HK-2 (cell line): ENCODE measurements around the gene PCDHB2.
A peak's percentile ranks its signal among the peaks of the same experiment; 100 is the strongest.
"Not testable (repeated sequence)": the region's sequence is repeated elsewhere in the genome, so short reads cannot be mapped to it uniquely, and the experiment has no call there.

Experiments used
- DNase-seq: peaks from one replicate; pipeline ENCODE4 v3.0.0-alpha.2; 2018; ENCODE audit not compliant: unreplicated experiment

The PCDHB2 gene

DNA sequence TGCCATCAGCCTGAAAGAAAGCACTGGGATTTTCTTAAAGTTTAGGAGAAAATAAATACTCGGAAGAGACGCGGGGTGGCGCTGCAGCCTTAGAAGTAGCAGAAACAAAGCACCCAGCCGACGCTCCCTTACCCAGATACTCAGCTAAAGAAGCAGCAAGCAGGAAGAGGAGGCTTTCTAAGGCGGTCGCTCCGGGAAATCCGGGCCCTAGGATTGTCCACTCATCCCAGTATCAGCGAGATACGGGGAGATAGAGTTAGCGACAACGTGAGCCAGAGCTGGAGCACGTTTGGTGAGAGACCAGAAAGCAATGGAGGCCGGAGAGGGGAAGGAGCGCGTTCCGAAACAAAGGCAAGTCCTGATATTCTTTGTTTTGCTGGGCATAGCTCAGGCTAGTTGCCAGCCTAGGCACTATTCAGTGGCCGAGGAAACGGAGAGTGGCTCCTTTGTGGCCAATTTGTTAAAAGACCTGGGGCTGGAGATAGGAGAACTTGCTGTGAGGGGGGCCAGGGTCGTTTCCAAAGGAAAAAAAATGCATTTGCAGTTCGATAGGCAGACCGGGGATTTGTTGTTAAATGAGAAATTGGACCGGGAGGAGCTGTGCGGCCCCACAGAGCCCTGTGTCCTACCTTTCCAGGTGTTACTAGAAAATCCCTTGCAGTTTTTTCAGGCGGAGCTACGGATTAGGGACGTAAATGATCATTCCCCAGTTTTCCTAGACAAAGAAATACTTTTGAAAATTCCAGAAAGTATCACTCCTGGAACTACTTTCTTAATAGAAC lies at the start of gene PCDHB2:
PCDHB2 (plus strand) TSS at position 135 of the 782 bp plus-strand sequence; CDS start at position 311, 176 bp downstream.
- DNase-seq, result peak; percentile 6

DNA sequence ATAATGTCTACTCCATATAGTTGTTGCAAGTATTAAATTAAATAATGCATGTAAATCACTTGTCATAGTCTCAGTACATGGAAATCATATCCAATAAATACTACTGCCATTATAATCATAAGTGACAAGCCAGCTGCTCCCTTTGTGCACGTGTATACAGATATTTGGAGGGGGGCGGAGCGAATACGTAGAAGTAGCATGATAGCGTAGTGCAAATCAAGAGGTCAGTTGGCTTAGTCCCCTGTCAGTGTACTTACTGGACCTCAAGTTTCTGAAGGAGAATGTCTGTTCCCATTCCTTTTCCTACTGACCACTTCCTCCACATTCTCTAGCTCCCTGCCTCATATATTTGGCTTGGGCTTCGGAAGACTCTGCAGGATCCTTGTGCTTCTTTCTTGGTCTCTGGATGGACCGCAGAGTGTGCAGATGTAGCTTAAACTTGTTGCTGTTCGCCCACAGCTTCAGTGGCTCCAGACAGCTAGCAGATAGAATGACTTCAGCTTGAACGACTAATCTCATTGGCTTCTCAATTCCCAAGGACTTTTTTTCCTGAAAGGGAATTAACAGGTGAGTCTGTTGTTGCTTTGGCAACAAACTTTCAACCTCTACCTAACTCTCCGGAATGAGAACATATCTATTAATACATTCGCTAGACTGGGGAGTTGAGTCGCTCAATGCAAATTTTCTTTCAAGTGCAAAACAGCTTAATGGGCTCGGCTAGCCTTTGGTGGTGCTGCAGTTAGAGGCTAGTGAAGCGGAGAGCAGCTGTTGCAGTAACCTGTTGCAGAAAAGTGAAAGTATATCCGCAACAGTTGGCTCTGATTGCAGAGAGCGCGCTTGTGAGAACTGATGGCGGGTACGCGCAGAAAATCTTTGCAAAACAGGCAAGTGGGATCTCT lies 43.5 kb upstream of the PCDHB2 start, which contains the start of gene PCDHB1:
PCDHB1 (plus strand) TSS at position 753 of the 899 bp plus-strand sequence; CDS start at position 850, 97 bp downstream.
- no peak for DNase-seq

DNA sequence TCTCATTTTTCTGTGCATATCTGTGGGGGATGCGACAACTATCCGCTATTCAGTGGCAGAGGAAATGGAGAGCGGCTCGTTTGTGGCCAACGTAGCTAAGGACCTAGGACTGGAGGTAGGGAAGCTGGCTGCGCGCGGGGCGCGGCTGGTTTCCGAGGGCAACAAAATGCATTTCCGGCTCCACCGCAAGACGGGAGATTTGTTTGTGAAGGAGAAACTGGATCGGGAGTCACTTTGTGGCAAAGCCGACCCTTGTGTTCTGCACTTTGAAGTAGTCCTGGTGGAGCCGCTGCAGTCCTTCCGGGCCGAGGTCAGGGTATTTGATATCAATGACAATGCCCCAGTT lies 42.9 kb upstream of the PCDHB2 start:
- no peak for DNase-seq

DNA sequence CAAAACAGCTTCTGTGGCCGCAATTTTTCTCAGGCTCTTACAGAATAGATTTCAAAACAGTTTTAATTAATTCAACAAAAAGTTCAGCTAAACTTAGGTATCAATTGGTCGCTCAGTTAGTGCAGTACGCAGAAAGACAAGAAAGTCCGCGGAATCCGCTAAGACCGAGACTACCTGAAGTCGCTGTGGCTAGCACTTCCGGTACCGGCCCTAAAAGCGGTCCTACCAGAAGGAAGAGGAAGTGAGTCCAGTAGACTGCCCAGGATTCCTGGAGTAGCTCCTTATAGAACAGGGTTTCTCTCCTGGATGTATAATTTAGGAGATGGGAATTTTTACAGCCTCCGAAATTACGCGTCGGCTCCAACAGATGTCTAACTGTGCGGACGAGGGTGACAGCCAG lies 16.6 kb upstream of the PCDHB2 start:
- DNase-seq, result no peak

DNA sequence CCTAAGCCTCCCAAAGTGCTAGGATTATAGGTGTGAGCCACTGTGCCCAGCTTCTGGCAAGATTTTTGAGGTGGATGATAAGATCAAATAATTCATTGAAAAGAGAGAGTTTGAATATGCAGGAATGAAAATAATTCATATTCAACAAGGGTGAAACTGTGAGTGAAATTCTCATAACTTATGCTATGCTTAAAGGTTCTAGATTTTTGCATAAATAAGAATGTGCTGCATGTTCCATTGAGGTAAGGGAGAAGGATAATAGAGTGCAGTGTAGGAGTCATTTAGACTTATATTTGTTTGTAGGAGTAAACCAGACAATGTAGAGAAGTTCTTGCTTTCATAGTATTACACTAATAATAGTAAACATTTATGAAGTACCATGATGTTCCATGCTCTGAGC lies 12.2 kb upstream of the PCDHB2 start:
- no peak for DNase-seq

DNA sequence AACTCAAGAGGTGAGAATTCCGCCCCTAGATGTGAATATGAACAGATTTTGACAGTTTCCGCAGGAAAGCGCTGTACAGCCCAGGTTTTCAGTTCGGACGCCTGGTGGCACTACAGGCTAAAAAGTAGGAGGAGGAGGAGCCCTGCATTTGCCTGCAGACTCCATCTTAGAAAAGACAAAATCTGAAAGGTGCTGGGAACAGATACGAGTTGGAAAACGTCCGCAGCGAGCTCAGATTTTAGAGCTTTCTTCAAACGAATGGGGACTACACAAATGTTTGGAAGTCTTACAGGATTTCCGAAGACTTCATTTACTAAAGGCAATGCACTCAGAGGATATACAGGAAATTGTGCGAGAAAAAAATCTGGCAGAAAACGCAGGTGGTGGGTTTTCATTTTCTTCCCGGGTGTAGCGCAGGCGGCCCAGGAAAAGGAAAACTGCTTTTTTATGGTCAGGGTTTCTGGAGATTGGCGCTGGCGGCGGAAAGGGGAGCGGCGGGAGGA lies 9.9 kb upstream of the PCDHB2 start:
- peak; percentile 13 for DNase-seq

DNA sequence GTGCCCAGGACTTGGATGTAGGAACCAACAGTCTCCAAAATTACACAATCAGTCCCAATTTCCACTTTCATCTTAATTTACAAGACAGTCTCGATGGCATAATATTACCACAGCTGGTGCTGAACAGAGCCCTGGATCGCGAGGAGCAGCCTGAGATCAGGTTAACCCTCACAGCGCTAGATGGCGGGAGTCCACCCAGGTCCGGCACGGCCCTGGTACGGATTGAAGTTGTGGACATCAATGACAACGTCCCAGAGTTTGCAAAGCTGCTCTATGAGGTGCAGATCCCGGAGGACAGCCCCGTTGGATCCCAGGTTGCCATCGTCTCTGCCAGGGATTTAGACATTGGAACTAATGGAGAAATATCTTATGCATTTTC lies 837 bp downstream of the PCDHB2 start:
- DNase-seq, result no peak

DNA sequence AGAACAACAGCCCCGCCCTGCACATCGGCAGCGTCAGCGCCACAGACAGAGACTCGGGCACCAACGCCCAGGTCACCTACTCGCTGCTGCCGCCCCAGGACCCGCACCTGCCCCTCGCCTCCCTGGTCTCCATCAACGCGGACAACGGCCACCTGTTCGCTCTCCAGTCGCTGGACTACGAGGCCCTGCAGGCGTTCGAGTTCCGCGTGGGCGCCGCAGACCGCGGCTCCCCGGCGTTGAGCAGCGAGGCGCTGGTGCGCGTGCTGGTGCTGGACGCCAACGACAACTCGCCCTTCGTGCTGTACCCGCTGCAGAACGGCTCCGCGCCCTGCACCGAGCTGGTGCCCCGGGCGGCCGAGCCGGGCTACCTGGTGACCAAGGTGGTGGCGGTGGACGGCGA lies 1.8 kb downstream of the PCDHB2 start:
- not testable (repeated sequence) for DNase-seq

DNA sequence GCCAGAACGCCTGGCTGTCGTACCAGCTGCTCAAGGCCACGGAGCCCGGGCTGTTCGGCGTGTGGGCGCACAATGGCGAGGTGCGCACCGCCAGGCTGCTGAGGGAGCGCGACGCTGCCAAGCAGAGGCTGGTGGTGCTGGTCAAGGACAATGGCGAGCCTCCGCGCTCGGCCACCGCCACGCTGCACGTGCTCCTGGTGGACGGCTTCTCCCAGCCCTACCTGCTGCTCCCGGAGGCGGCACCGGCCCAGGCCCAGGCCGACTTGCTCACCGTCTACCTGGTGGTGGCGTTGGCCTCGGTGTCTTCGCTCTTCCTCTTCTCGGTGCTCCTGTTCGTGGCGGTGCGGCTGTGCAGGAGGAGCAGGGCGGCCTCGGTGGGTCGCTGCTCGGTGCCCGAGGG lies 2.2 kb downstream of the PCDHB2 start:
- not testable (repeated sequence) for DNase-seq

DNA sequence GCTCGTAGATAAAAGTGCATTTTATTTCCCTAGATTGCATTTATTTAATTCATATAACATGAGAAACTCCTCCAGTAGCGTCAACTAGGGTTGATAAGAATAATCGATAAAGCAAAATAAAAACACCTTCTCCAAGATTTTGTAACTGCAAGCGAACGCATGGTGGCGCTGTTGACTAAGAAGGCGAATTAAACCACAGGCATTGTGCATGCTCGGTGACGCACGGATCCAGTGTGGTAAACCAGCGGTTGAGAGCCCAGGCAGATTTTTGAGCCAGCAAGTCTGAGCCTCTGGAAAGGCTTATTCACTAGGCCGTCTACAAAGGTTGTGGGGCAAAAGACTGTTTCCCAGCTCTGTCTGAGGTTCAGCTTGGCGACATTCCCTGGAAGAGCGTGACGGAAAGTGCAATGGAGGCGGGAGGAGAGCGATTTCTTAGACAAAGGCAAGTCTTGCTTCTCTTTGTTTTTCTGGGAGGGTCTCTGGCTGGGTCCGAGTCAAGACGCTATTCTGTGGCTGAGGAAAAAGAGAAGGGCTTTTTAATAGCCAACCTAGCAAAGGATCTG lies 5.9 kb downstream of the PCDHB2 start, which contains the start of gene PCDHB3:
PCDHB3 (plus strand) TSS at position 231 of the 563 bp plus-strand sequence; CDS start at position 408, 177 bp downstream.
- peak; percentile 65 for DNase-seq

DNA sequence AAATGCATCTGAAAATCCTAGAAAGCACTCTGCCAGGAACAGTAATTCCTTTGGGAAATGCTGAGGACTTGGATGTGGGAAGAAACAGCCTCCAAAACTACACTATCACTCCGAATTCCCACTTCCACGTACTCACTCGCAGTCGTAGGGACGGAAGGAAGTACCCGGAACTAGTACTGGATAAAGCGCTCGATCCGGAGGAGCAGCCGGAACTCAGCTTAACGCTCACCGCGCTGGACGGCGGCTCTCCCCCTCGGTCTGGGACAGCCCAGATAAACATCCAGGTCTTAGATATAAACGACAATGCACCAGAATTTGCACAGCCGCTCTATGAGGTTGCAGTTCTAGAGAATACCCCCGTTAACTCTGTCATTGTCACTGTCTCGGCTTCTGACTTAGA lies 6.6 kb downstream of the PCDHB2 start:
- no peak for DNase-seq

DNA sequence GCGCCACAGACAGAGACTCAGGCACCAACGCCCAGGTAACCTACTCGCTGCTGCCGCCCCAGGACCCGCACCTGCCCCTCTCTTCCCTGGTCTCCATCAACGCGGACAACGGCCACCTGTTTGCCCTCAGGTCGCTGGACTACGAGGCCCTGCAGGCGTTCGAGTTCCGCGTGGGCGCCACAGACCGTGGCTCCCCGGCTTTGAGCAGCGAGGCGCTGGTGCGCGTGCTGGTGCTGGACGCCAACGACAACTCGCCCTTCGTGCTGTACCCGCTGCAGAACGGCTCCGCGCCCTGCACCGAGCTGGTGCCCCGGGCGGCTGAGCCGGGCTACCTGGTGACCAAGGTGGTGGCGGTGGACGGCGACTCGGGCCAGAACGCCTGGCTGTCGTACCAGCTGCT lies 7.7 kb downstream of the PCDHB2 start:
- DNase-seq, result not testable (repeated sequence)

DNA sequence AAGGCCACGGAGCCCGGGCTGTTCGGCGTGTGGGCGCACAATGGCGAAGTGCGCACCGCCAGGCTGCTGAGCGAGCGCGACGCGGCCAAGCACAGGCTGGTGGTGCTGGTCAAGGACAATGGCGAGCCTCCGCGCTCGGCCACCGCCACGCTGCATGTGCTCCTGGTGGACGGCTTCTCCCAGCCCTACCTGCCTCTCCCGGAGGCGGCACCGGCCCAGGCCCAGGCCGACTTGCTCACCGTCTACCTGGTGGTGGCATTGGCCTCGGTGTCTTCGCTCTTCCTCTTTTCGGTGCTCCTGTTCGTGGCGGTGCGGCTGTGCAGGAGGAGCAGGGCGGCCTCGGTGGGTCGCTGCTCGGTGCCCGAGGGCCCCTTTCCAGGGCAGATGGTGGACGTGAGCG lies 8.1 kb downstream of the PCDHB2 start:
- not testable (repeated sequence) for DNase-seq

DNA sequence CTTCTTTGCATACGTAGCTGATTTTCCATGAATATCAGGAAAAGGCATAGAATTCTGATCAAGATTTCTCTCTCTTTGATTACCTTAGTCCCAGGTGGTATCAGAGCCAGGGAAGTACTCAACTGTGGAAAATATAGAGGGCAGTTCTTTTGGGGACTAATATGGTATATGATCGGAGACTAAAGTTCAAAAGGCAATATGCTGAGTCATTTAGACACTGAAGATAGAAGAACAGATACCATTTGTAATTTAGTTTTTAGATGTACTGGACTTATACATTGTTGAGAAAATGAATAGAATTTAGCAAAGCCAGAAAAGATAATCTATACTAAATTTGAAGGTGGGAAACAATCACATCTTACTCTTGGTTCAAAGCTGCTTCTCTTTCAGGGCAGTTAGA lies 10.9 kb downstream of the PCDHB2 start:
- no peak for DNase-seq

DNA sequence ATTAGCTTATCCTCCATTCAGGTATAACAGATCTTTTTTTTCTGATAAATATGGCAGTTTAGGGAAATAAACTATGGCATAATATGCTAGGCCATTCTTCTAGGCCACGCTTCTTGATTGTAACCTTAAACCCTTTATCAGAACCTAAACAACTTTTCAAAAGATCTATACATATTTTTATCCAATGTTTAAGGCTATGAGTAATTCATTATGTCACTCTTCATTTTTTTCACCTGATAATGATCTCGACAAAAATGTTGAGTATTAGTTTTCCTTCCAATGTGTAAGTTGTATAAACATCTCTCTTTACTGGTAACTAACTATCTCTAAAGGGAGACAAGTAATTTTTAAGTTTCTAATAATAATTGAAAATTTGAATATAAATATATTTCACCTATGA lies 24.8 kb downstream of the PCDHB2 start:
- DNase-seq, result no peak

DNA sequence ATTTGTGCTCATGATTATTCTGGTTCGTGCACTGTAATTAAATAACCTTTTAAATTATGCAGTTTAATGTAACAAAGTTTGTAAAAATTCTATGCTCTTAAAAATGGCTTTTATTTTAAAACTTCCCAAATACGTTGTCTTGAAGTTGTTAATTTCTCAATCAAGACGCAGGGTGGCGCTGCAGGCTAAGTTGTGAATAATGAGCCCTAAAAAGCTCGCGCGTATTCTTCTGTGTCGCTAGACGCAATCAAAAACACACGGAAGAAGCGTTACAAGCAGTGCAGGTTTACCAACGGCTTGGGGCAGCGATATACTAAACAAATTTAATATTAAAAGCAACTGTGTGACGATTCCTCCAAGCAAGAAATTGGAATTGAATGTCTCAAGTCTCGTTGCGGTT lies 27.1 kb downstream of the PCDHB2 start, which contains the start of gene PCDHB4:
PCDHB4 (plus strand) TSS at position 256 of the 400 bp plus-strand sequence. CDS start 181 bp downstream, outside the sequence.
- no peak for DNase-seq

DNA sequence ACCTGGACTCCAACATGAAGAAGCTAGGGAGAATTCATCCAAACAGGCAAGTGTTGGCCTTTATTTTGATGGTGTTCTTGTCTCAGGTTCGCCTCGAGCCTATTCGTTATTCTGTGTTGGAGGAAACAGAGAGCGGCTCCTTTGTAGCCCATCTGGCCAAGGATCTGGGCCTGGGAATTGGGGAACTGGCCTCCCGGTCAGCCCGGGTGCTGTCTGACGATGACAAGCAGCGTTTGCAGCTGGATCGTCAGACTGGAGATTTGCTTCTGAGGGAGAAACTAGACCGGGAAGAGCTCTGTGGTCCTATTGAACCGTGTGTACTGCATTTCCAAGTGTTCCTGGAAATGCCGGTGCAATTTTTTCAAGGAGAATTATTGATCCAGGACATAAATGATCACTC lies 27.6 kb downstream of the PCDHB2 start:
- DNase-seq, result no peak

DNA sequence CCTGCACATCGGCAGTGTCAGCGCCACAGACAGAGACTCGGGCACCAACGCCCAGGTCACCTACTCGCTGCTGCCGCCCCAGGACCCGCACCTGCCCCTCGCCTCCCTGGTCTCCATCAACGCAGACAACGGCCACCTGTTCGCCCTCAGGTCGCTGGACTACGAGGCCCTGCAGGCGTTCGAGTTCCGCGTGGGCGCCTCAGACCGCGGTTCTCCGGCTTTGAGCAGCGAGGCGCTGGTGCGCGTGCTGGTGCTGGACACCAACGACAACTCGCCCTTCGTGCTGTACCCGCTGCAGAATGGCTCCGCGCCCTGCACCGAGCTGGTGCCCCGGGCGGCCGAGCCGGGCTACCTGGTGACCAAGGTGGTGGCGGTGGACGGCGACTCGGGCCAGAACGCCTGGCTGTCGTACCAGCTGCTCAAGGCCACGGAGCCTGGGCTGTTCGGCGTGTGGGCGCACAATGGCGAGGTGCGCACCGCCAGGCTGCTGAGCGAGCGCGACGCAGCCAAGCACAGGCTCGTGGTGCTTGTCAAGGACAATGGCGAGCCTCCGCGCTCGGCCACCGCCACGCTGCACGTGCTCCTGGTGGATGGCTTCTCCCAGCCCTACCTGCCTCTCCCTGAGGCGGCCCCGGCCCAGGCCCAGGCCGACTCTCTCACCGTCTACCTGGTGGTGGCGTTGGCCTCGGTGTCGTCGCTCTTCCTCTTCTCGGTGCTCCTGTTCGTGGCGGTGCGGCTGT lies 29.2 kb downstream of the PCDHB2 start:
- not testable (repeated sequence) for DNase-seq

DNA sequence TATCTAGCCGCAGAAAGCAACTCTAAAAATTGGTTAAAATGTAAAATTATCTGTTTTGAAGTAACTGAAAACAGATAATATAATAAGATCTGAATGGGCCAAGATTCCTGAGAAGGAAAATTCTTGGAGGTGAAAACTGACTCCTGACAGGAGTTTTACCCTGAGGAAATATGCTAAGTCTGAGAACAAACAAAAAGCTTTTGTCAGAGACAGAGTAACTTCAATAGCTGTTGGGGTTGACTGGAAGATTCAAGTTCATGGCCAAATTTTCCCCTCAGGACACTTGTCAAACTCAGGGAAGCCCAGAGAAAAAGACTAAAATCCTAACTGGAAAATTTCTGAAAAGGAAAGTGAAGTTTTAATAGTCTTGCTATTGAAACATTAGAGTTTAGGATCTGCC lies 32.9 kb downstream of the PCDHB2 start:
- DNase-seq, result no peak

DNA sequence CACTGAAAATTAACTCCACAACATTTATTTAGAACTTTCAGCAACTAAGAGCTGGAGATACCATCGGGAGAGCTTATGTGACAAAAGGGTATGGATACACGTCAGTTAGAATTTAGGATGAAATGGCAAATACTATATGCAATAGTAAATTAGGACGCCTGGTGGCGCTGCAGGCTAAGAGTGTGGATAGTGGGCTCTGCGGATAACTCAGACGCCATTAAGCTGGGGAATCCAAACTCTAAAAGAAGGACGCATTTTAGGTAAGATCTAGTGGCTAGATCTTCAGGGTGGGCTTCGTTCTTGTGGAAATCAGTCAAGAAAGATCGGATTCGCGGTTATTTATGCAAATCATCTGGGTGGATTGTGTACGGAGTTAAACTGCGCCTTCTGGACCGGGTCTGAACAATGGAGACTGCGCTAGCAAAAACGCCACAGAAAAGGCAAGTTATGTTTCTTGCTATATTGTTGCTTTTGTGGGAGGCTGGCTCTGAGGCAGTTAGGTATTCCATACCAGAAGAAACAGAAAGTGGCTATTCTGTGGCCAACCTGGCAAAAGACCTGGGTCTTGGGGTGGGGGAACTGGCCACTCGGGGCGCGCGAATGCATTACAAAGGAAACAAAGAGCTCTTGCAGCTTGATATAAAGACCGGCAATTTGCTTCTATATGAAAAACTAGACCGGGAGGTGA lies 40.8 kb downstream of the PCDHB2 start, which contains the start of gene PCDHB5:
PCDHB5 (plus strand) TSS at position 177 of the 688 bp plus-strand sequence; CDS start at position 406, 229 bp downstream.
- DNase-seq, result no peak
